ENCODE data around the gene CXCL1. TPM values are rescaled to one million over a fixed set of nuclear protein-coding genes. Genes with fewer than 3 reads are reported as not detected.
"Not testable (repeated sequence)": the region's sequence is repeated elsewhere in the genome, so short reads cannot be mapped to it uniquely, and the experiment has no call there.

CXCL1 gene
- total RNA-seq, 1 donor: 134 TPM

GRCh38 chr4:73897380-73898136 is 28.4 kb downstream of the CXCL1 start:
- no peak overlapping the region for H3K4me3 ChIP-seq (ENCODE audit: low read depth, low read length)
- no peak for TF ChIP-seq CTCF (IDR thresholded peaks at IDR 0.05; ENCODE audit: insufficient read depth, low read depth, low read length)
- DNase-seq (ENCODE audit: low read depth): peak; percentile 66

GRCh38 chr4:73899338-73899737 is 30.1 kb downstream of the CXCL1 start:
- not testable (repeated sequence) for DNase-seq (ENCODE audit: low read depth); H3K4me3 ChIP-seq (ENCODE audit: low read depth, low read length)

- H3K4me3 ChIP-seq (ENCODE audit: low read depth, low read length): no peak overlapping the region
- no peak for TF ChIP-seq CTCF (IDR thresholded peaks at IDR 0.05; ENCODE audit: insufficient read depth, low read depth, low read length)
- no peak for DNase-seq (ENCODE audit: low read depth)
These were observed 31.8 kb downstream of the CXCL1 start for GRCh38 chr4:73901031-73901430.

GRCh38 chr4:73902038-73902637 is 32.9 kb downstream of the CXCL1 start:
- TF ChIP-seq CTCF (IDR thresholded peaks at IDR 0.05; ENCODE audit: insufficient read depth, low read depth, low read length): no peak
- no peak for DNase-seq (ENCODE audit: low read depth)
- H3K4me3 ChIP-seq (ENCODE audit: low read depth, low read length): no peak overlapping the region

GRCh38 chr4:73902817-73903547 is 33.8 kb downstream of the CXCL1 start:
- TF ChIP-seq CTCF (IDR thresholded peaks at IDR 0.05; ENCODE audit: insufficient read depth, low read depth, low read length): no peak
- no peak overlapping the region for H3K4me3 ChIP-seq (ENCODE audit: low read depth, low read length)
- no peak for DNase-seq (ENCODE audit: low read depth)

- TF ChIP-seq CTCF (IDR thresholded peaks at IDR 0.05; ENCODE audit: insufficient read depth, low read depth, low read length): no peak
- no peak overlapping the region for H3K4me3 ChIP-seq (ENCODE audit: low read depth, low read length)
- peak; percentile 85 for DNase-seq (ENCODE audit: low read depth)
These were observed 35.3 kb downstream of the CXCL1 start for GRCh38 chr4:73904491-73904890.

- H3K4me3 ChIP-seq (ENCODE audit: low read depth, low read length): no peak overlapping the region
- DNase-seq (ENCODE audit: low read depth): no peak
- no peak for TF ChIP-seq CTCF (IDR thresholded peaks at IDR 0.05; ENCODE audit: insufficient read depth, low read depth, low read length)
These were observed 39.8 kb downstream of the CXCL1 start for GRCh38 chr4:73908965-73909364.
